ENCODE measurements around the gene RBX1.

DNA sequence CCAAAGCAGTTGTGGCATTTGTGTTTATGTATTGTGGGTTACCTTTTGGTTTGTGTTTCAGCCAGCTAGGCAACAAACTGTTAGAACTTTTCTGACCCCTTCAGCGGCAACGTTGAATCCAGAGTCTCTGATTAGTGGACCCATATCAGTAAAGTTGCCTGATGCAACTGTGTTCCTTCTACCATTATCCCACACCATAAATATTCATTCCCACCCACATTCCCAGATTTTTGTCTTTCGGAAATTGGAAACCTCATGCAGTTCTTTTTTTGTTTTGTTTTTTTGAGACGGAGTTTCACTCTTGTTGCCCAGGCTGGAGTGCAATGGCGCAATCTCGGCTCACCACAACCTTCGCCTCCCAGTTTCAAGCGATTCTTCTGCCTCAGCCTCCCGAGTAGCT is 30.7 kb upstream of the RBX1 start:
- TF ChIP-seq, protein P1, sequence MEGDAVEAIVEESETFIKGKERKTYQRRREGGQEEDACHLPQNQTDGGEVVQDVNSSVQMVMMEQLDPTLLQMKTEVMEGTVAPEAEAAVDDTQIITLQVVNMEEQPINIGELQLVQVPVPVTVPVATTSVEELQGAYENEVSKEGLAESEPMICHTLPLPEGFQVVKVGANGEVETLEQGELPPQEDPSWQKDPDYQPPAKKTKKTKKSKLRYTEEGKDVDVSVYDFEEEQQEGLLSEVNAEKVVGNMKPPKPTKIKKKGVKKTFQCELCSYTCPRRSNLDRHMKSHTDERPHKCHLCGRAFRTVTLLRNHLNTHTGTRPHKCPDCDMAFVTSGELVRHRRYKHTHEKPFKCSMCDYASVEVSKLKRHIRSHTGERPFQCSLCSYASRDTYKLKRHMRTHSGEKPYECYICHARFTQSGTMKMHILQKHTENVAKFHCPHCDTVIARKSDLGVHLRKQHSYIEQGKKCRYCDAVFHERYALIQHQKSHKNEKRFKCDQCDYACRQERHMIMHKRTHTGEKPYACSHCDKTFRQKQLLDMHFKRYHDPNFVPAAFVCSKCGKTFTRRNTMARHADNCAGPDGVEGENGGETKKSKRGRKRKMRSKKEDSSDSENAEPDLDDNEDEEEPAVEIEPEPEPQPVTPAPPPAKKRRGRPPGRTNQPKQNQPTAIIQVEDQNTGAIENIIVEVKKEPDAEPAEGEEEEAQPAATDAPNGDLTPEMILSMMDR (conservative IDR thresholded peaks at IDR 0.05; ENCODE audit: low read depth, low read length) = no peak
- TF ChIP-seq EZH2 (IDR thresholded peaks at IDR 0.05; ENCODE audit: low read length, unreplicated experiment) = no peak

Data from PC-3 (cell line).